ENCODE data around the gene OASL.

OASL gene

DNA sequence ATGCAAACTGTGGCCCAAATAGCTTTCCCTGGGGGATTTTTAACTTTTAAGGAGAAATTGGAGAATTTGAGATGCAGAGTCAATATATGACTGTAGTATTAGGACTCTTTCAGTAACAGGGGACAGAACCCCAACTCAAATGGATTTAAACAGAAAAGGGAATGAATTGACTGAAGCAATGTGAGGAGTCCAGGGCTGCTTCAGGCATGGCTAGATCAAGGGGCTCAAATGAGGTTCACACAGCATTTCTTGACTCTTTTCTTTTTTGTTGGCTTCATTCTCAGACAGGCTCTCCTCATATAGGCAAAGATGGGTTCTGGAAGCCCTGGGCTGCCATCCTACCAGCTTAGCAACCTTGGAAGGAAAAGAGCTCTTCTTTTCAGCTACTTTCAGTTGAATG, 47.1 kb downstream of the OASL start:
- no peak for DNase-seq (ENCODE audit: low read depth in 2 of 2)

DNA sequence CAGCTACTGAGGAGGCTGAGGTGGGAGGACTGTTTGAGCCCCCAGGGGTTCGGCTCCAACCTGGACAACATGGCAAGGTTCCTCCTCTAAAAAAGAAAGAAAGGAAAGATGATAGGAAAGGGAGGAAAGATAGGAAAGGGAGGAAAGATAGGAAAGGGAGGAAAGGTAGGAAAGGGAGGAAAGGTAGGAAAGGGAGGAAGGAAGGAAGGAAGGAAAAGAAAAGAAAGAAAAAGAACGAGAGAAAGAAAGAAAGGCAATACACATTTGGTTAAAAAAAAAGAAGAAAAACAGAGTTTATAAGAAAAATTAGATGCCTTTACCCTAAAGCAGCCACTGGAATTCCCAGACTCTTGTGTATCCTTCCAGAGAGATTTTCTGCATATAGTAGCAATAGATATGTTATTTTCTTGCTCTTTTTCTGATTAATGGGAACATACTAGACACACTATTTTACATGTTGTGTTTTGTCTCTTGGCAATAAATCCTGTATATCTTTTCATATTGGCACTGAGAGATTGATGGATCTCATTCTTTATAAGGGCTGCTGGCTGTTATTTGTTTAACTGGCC, 48.5 kb downstream of the OASL start:
- no peak for DNase-seq (ENCODE audit: low read depth in 2 of 2)

DNA sequence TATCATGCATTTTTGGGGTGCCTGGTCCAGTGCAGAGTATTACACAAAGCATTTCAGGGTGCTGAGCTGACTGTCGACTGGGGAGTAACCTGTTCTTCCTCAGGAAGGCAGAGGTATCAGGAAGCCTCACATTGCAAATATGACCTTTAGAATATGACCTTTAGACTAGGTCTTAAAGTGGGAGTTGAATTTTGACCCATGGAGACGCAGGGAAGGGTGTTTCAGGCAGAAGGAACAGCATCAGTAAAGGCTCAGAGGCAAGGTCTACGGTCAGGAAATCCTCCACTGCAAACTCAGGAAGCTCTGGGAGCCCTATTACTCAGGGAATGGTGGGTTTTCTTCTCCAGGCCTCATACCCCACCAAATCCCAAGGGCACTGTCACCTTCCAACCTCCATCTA, 49.4 kb downstream of the OASL start:
- no peak for DNase-seq (ENCODE audit: low read depth in 2 of 2)

DNA sequence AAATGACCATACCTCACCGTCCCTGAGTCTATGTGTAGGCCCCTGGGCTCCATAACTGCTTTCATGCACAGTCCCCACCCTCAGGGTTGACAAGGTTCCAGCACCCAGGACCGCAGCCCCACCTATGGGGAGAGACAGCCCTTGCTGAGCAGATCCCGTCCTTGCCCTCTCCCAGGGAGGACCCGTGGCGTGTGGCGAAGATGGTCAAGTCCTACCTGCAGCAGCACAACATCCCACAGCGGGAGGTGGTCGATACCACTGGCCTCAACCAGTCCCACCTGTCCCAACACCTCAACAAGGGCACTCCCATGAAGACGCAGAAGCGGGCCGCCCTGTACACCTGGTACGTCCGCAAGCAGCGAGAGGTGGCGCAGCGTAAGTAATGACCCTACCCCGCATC, 50.4 kb downstream of the OASL start:
- DNase-seq (ENCODE audit: low read depth in 2 of 2) = no peak

DNA sequence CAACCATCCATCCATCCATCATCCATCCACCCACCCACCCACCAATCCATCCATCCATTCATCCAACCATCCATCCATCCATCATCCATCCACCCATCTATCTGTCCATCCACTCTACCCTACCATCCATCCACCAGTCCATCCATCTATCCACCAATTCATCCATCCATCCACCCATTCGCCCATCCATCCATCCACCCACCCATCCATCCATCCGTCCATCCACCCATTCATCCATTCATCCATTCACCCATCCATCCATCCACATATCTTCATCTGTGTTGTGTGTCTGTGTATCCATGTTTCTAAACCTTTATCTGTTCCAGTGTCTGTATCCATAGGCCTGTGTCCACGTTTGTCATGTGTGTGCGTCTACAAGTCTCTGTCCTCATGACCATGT, 50.8 kb downstream of the OASL start:
- DNase-seq (ENCODE audit: low read depth in 2 of 2) = no peak

DNA sequence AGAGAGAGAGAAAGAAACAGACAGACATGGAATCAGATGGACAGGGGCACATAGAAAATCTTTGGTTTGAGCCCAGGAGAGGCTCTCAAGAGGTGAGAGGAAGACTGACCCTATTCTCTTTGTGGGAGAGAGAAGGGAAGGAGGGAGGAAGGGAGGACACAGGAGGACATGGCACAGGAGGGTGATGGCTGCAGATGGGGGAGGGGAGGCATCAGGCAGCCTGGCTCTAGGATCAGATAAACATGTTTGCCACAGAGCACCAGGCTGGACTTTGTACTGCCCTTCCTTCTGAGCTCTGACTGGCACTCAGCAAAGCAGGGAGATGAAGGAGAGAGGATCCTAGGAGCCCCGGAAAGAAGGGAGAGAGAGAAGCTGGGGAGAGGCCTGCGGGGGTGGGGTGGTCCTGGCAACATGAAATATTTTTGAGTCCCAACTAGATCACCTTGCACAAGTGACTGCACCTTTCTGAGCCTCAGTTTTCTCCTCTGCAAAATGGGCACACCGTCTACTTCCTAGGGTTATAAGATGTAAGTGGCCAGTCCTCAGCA, 54.6 kb downstream of the OASL start:
- DNase-seq (ENCODE audit: low read depth in 2 of 2) = no peak

DNA sequence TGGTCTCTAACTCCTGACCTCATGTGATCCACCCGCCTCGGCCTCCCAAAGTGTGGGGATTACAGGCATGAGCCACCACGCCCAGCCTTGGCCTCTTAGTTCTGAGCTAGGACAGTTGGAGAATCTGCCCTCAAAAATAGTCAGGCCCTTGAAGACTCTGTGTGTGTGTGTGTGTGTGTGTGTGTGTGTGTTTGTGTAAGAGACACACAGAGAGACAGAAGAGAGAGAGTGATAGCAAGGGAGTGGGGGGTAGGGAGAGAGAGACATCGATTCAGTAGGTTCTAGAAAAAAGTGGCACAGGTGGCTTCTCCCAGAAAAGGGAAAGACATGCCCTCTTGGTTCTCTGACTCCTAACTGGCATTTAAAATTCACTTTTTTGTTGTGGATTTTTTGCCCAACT, 55.3 kb downstream of the OASL start:
- no peak for DNase-seq (ENCODE audit: low read depth in 2 of 2)

DNA sequence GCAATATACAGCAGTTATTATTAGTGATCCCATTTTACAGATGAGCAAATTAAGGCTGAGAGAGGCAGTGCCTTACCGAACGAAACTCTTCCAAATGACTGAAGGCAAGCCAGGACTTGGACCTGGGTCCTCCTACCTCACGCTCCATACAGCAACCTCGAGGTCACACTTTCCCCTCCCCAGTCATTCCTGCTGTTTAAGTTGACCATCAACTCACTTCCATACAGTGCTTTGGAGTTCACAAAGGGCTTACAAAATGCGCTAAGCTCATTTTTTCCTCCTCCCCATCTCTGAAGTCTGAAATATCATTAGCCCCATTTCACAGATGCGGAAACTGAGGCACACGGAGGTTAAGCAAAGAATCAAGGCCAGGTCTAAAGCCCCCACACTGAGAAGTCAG, 56.4 kb downstream of the OASL start:
- no peak for DNase-seq (ENCODE audit: low read depth in 2 of 2)

DNA sequence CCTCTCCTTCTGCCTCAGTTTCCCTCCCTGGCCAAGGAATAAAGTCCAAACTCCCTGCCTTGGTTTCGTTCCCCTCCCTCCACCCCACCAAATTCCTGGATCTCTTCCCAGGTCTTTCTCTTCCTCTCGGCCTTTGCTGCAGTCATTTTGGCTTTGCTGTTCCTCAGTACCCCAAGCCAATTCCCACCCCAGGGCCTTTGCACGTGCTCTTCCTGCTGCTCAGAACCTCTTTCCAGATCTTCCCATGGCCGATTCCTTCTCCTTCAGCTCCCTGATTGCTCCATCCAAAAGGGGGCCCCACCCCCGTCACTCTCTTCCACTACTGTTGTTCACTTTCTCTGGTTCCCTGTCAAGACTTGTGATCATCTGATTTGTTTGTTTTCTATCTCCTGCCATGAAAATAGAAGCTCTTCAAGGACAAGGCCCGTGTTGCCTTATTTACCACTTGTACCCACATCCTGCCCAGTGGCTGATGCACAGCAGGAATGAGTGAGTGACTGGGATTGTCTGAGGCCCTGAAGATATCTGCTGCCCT, 57.6 kb downstream of the OASL start:
- no peak for DNase-seq (ENCODE audit: low read depth in 2 of 2)

DNA sequence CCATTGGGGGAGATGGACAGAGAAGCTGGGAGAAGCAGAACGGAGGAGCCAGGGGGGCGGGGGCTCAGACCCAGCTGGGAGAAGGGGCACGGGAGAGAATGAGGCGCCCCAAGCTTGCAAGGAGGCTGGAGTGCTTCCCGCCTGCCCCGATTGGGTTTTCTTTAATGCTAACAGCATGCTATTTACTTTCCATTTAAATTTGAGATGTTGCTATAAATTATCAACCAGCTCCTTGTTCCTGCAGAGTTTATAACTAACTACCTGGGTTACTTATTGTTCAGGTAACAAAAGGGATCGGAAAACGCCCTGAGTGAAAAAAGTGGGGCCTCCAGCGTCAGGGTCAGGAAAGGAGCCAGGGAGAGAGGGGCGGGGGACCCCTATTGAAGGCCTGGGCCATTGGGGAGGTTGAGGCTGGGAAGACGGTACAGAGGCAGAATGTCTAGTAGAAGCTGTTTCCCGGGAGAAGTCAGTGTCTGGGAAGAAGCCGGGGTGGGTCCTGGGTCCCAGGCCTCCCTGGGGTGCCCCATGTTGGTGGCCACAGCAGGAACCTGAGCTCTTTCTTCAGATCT, 58.2 kb downstream of the OASL start:
- DNase-seq (ENCODE audit: low read depth in 2 of 2) = no peak

DNA sequence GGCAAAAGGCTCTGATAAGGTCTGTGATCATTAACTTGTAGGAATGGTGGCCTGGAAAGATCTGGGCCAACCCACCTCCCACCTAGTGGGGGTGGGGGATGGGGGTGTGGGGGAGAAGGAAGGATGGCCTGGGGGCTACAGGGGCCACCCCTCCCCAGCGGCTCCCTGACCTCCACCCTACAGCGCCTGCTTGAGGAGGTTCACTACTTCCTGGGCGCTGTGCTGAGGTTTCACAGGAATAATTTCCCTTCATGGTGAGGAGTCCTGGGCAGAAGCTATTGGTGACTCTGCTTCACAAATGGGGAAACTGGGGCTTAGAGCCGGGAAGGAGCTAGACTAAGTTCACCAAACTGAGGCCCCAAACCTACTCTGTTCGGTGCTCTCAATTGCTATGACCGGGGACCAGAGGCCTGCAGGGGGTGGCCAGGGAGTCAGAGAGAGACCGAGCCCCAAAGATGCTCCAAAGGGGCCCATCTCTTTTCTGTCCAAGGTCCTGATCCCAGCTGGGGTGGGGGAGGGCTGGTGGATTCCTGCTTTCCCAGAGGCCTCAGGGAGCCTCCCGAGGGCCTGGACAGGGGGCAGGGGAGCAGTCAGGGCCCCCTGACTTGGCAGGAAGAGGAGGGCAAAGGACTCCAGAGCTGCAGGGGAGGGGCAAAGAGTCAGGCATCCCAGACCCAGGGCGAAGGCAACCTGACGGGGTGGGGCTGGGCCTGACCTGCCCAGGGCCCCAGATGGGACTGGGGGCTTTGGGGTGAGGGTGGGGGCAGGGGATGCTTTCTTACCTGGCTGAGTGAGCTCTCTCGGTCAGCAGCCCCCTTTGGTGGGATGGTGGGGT, 59.0 kb downstream of the OASL start:
- no peak for DNase-seq (ENCODE audit: low read depth in 2 of 2)

DNA sequence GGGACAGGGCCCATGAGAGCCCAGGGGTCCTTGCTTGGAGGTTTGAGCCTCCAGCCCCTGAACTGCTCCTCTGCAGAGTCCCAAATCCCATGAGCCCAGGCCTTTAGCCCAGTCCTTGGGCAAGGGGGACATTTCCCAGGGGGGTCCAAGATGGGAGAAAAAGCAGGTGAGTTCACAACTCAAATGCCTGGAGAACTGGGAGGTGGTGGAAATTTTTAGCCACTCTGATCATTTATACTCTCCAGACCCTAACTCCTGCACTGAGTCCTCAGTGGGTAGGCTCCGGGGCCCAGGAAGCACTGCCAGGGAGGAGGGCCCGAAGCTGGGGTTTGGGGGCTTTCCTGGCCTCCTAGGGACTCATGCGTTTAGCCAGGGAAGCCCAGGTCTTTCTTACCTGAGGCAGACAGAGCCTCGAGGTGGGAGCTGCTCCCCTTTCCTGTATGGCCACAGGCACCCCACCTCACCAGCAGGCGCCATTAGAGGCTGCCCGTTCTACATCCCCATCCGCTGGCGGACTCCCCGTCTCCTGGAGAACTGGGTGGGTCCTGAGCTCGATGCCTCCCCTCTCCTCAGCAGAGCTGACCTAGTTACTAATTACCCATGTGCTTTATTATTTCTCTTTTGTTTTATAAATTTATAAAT, 59.7 kb downstream of the OASL start:
- no peak for DNase-seq (ENCODE audit: low read depth in 2 of 2)

DNA sequence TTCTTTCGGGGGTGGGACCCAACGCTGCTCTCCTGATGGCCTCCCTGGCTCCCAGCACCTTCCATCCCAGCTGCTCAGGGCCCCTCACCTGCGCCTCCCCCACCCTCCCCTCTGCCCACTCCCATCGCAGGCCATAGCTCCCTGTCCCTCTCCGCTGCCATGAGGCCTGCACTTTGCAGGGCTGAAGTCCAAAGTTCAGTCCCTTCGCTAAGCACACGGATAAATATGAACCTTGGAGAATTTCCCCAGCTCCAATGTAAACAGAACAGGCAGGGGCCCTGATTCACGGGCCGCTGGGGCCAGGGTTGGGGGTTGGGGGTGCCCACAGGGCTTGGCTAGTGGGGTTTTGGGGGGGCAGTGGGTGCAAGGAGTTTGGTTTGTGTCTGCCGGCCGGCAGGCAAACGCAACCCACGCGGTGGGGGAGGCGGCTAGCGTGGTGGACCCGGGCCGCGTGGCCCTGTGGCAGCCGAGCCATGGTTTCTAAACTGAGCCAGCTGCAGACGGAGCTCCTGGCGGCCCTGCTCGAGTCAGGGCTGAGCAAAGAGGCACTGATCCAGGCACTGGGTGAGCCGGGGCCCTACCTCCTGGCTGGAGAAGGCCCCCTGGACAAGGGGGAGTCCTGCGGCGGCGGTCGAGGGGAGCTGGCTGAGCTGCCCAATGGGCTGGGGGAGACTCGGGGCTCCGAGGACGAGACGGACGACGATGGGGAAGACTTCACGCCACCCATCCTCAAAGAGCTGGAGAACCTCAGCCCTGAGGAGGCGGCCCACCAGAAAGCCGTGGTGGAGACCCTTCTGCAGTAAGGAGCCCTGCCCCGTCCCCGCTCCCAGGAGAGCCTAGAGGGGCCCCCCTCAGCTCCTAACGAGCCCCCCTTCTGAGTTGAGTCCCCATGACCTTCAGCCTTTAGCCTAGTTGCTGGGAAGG, 60.5 kb downstream of the OASL start, which contains the start of gene HNF1A:
TSS of gene HNF1A (plus strand) at position 248 of the 924 bp plus-strand sequence. CDS start at position 474, 226 bp downstream.
- DNase-seq (ENCODE audit: low read depth in 2 of 2) = no peak

DNA sequence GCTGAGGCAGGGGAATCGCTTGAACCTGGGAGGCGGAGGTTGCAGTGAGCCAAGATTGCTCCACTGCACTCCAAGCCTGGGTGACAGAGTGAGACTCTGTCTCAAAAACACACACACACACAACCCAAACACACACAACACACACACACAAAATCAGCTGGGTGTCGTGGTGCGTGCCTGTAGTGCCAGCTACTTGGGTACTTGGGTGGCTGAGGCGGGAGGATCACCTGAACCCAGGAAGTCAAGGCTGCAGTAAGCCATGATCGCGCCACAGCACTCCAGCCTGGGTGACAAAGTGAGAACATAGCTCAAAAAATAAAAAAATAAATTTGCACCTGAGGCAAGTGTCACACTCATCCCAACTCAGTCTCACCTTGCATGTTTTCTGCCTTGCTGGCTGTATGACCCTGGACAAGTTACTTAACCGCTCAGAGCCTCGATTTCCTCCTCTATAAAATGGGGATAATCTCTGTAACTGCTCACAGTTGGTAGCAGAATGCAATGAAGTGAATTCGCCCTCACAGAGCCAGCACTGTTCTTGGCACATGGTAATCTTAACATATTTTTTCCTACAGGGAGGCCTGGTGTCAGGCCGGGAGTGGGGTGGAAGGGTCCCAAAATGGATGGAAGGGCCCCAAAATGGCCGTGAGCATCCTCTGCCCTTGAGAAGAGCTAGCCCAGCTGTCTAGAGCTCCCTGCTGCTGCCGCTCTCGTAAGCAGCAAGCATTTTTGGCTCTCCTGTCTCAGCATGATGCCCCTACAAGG, 61.3 kb downstream of the OASL start:
- no peak for DNase-seq (ENCODE audit: low read depth in 2 of 2)

DNA sequence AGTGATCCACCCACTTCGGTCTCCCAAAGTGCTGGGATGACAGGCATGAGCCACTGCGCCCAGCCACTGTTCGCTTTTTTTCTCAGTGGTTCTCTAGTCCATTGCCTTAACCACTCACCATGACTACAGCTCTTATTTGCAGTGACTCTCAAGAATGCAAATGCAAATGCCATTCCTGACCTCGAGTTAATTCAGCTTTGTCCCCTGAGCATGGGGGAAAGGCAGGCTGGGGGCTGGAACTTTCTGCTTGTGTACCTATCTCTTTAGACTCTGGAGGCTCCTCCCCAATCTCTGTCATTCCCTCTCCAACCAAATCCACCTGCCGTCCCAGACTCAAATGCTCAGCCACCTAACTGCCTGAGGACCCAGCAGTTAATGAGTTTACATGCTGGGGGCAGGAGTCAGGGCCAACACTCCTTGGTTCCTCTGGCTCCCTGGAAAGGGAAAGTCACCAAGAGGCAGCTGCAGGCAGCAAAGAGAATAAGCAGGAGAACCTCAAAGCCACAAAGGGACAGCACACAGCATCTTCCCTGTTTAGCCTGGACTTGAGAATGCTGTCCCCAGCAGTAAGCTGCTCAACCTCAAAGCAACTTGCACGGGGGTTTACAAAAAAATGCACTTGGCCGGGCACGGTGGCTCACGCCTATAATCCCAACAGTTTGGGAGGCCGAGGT, 66.0 kb downstream of the OASL start:
- no peak for DNase-seq (ENCODE audit: low read depth in 2 of 2)

DNA sequence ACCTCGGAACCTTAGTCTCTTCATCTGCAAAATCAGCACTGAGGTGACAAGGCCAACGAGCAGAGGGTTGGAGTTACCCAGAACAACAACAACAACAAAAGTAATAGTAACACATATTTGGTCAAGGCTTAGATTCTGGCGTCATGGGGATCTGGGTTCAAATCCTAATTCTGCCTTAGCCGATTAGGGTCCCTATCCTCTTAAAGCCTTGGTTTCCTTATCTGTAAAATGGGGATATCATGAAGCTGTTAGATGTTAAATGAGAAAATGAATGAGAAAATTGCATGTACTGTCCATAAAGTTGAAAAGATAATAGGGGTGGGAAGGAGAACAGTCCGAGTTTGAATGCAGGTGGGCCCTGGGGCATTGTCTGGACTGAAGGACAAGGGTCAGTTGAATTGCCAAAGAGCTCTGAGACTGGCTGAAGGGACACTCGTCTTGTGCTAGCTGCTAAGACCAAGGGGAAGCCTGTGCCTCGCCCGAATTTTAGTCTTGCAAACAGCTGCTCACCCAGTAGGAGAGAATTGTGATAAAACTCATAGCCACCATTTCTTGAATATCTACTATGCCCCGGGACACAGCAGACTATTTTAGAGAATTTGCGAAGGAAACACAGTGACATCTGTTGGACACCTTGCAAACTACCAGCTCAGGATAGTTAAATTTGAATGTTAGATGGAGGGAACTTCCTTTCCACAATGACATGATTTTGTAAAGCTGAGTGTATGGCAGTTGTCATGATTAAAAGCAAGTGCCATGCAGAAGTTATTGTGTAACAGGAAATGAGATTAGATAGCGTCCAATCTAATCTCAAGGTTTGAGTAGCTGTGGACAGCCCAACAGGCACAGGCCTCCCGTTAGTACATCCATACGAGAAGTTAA, 67.5 kb downstream of the OASL start:
- peak in 1 of 2 donors; percentile 15 for DNase-seq (ENCODE audit: low read depth in 2 of 2)

DNA sequence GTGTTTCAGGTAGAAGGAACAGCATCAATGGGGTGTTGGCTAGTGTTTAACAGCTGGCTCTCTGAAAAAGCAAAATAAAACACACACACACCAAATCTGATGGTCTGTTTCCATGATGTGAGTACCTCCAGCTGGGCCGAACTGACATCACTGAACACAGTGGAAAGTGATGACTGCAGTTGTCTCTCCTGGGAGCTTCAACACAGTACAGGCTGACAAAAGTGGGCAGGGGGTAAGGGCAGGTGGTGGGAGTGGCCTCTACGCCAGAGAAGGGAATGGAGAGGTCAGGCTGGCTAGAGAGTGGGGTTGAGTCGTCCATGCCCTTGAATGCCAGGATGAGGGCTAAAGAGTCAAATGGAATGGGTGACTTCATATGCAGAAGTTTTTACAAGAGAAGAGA, 68.7 kb downstream of the OASL start:
- DNase-seq (ENCODE audit: low read depth in 2 of 2) = no peak
